Choroid plexus epithelial cell (primary cell): ENCODE data around the gene PRKG1.

ENCODE experiments used
- DNase-seq: peaks from one replicate; pipeline ENCODE4 v3.0.0-alpha.2; 2010; ENCODE audit warnings: low read depth
- H3K4me3 ChIP-seq: 2 replicates; pipeline ENCODE4 v1.5.1; 2011; ENCODE audit warnings: low read depth, mild to moderate bottlenecking, control low read depth, low read length, moderate library complexity
- CTCF ChIP-seq: conservative IDR thresholded peaks from 2 replicates; pipeline ENCODE4 v1.5.1; 2011; ENCODE audit warnings: low read depth, mild to moderate bottlenecking, control low read depth, inconsistent platforms, low read length, moderate library complexity

The PRKG1 gene

DNA sequence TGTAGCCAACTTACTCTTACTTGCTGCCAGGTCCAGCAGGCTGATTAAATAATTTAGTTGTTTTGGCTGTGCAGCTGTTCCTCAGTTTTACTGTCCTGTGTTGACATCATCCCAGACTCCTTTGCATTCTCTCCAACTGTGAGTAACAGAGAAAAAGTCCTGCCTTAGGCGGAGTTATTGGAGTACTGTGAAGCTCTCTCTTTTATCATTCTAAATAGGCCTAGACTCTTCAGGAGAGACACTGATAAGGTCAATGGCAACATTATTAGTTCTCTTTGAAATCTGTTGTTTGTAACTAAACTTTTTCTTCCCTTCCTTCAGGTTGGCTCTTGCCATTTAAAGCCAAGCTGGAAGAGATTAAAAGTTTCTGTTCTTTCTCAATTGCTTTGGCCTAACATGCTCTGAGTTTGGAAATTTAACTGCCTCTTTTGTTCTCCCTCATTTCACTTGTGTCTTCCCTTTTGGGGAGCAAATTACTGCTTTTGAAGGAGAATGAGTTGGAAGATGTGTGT lies 840.8 kb downstream of the PRKG1 start:
- no peak for TF ChIP-seq CTCF
- DNase-seq: no peak
- H3K4me3 ChIP-seq: no peak overlapping the region

DNA sequence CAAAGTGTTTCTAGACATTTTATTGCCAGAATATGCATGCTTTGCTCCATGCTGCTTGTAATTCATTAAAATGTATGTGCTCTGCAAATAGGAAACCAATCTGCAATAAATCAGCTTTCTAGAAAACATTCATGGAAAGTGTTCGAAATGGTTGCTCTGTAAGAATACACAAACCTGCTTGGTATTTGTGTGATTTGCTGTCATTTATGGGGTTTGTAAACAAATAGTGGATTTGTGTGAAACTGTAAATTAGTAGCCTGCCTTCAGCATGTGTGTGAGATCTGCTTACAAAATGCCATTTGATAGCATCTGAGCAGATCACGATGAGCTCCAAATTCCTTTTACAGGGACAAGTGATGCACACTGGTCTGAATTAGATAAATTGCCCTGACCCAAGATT lies 844.2 kb downstream of the PRKG1 start:
- H3K4me3 ChIP-seq: no peak overlapping the region
- no peak for DNase-seq
- no peak for TF ChIP-seq CTCF

- H3K4me3 ChIP-seq: no peak overlapping the region
- TF ChIP-seq CTCF: no peak
- DNase-seq: no peak
These were observed 844.6 kb downstream of the PRKG1 start for GRCh38 chr10:51918884-51919325.

DNA sequence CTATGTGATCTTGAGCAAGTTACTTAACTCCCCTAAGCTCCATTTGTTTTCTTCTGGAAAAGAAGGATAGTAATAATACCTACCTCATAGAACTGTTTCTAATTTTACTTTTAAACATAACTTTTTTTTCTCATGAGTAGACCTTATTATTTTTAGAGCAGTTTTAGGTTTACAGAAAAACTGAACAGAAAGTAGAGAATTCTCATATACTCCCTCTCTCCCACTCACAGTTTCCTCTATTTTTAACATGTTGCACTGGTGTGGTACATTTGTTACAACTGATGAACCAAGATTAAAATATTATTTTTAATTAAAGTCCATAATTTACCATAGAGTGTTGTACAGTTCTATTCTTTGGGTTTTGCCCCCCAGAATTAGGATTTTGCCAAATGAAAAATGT lies 846.4 kb downstream of the PRKG1 start:
- no peak for TF ChIP-seq CTCF
- no peak overlapping the region for H3K4me3 ChIP-seq
- no peak for DNase-seq

- no peak for DNase-seq
- H3K4me3 ChIP-seq: no peak overlapping the region
- no peak for TF ChIP-seq CTCF
These were observed 850.1 kb downstream of the PRKG1 start for GRCh38 chr10:51924359-51924758.

- no peak for DNase-seq
- H3K4me3 ChIP-seq: no peak overlapping the region
- no peak for TF ChIP-seq CTCF
These were observed 852.0 kb downstream of the PRKG1 start for GRCh38 chr10:51926337-51926736.

- DNase-seq: no peak
- no peak overlapping the region for H3K4me3 ChIP-seq
- TF ChIP-seq CTCF: no peak
These were observed 853.9 kb downstream of the PRKG1 start for GRCh38 chr10:51928162-51928561.
